Measurements from ENCODE around the gene CARMIL3. TPM values are rescaled to one million over a fixed set of nuclear protein-coding genes. Genes with fewer than 3 reads are reported as not detected.
"Not testable (repeated sequence)": the region's sequence is repeated elsewhere in the genome, so short reads cannot be mapped to it uniquely, and the experiment has no call there.

Gene CARMIL3
- total and polyA plus RNA-seq, 2 donors: 0.33 to 1.5 TPM

- H3K4me3 ChIP-seq (ENCODE audit: low read depth, low read length); DNase-seq (ENCODE audit: extremely low spot score); H3K27ac ChIP-seq (ENCODE audit: low read depth); H3K36me3 ChIP-seq (ENCODE audit: insufficient read depth); H3K4me1 ChIP-seq (ENCODE audit: insufficient read depth): not testable (repeated sequence)
- 92% methylated on average over 2 of the region's 3 CpGs for WGBS
Observed at GRCh38 chr14:24029687-24030086, 22.1 kb upstream of the CARMIL3 start.

GRCh38 chr14:24031331-24031730 lies 20.5 kb upstream of the CARMIL3 start:
- not testable (repeated sequence) for H3K4me3 ChIP-seq (ENCODE audit: low read depth, low read length); DNase-seq (ENCODE audit: extremely low spot score); H3K27ac ChIP-seq (ENCODE audit: low read depth); H3K36me3 ChIP-seq (ENCODE audit: insufficient read depth); H3K4me1 ChIP-seq (ENCODE audit: insufficient read depth)
- WGBS: 90% methylated on average over 2 of the region's 2 CpGs

GRCh38 chr14:24032727-24033418 lies 18.9 kb upstream of the CARMIL3 start:
- DNase-seq (ENCODE audit: extremely low spot score): no peak
- Histone ChIP-seq H3K36me3 (ENCODE audit: insufficient read depth) (no peaks in the 10 kb centered on the region), H3K4me3 (ENCODE audit: low read depth, low read length) (no peak overlapping the region), H3K27ac (ENCODE audit: low read depth) (no peak overlapping the region), H3K4me1 (ENCODE audit: insufficient read depth) (no peaks in the 10 kb centered on the region)
- 68% methylated on average over 2 of the region's 2 CpGs for WGBS

- DNase-seq (ENCODE audit: extremely low spot score); H3K4me1 ChIP-seq (ENCODE audit: insufficient read depth); H3K36me3 ChIP-seq (ENCODE audit: insufficient read depth); H3K4me3 ChIP-seq (ENCODE audit: low read depth, low read length): not testable (repeated sequence)
- peak overlapping the region; percentile 26 for H3K27ac ChIP-seq (ENCODE audit: low read depth)
- WGBS: 54% methylated on average over 3 of the region's 4 CpGs
Observed at GRCh38 chr14:24035769-24036168, 16.0 kb upstream of the CARMIL3 start.

GRCh38 chr14:24036169-24036962 lies 15.4 kb upstream of the CARMIL3 start:
- Histone ChIP-seq H3K36me3 (ENCODE audit: insufficient read depth) (no peaks in the 10 kb centered on the region), H3K4me1 (ENCODE audit: insufficient read depth) (no peaks in the 10 kb centered on the region), H3K4me3 (ENCODE audit: low read depth, low read length) (peak overlapping the region; percentile 40), H3K27ac (ENCODE audit: low read depth) (peak overlapping the region; percentile 88)
- under 1% methylated on average over 48 of the region's 50 CpGs for WGBS
- peak; percentile 25 for DNase-seq (ENCODE audit: extremely low spot score)

GRCh38 chr14:24036963-24037657 lies 14.7 kb upstream of the CARMIL3 start:
- 43% methylated on average over 10 of the region's 10 CpGs for WGBS
- not testable (repeated sequence) for H3K27ac ChIP-seq (ENCODE audit: low read depth); H3K36me3 ChIP-seq (ENCODE audit: insufficient read depth); DNase-seq (ENCODE audit: extremely low spot score); H3K4me1 ChIP-seq (ENCODE audit: insufficient read depth); H3K4me3 ChIP-seq (ENCODE audit: low read depth, low read length)

- Histone ChIP-seq H3K4me3 (ENCODE audit: low read depth, low read length) (no peak overlapping the region), H3K4me1 (ENCODE audit: insufficient read depth) (no peaks in the 10 kb centered on the region), H3K36me3 (ENCODE audit: insufficient read depth) (no peaks in the 10 kb centered on the region), H3K27ac (ENCODE audit: low read depth) (no peak overlapping the region)
- 68% methylated on average over 14 of the region's 14 CpGs for WGBS
- DNase-seq (ENCODE audit: extremely low spot score): no peak
Observed at GRCh38 chr14:24037658-24038037, 14.2 kb upstream of the CARMIL3 start.

GRCh38 chr14:24038686-24039085 lies 13.1 kb upstream of the CARMIL3 start:
- WGBS: 91% methylated on average over 2 of the region's 2 CpGs
- no peak for DNase-seq (ENCODE audit: extremely low spot score)
- no peak overlapping the region for H3K27ac ChIP-seq (ENCODE audit: low read depth)
- no peaks in the 10 kb centered on the region for H3K36me3 ChIP-seq (ENCODE audit: insufficient read depth)
- no peak overlapping the region for H3K4me3 ChIP-seq (ENCODE audit: low read depth, low read length)
- no peaks in the 10 kb centered on the region for H3K4me1 ChIP-seq (ENCODE audit: insufficient read depth)

- 47% methylated on average over 2 of the region's 2 CpGs for WGBS
Observed at GRCh38 chr14:24040692-24041091, 11.1 kb upstream of the CARMIL3 start.

GRCh38 chr14:24042746-24043145 lies 9.1 kb upstream of the CARMIL3 start:
- Histone ChIP-seq H3K4me3 (ENCODE audit: low read depth, low read length) (no peak overlapping the region), H3K4me1 (ENCODE audit: insufficient read depth) (no peaks in the 10 kb centered on the region), H3K27ac (ENCODE audit: low read depth) (no peak overlapping the region), H3K36me3 (ENCODE audit: insufficient read depth) (no peaks in the 10 kb centered on the region)
- WGBS: 44% methylated on average over 5 of the region's 5 CpGs
- no peak for DNase-seq (ENCODE audit: extremely low spot score)

More at GRCh38 chr14:24040692-24041091, 11.1 kb upstream of the CARMIL3 start:
- no peak overlapping the region for H3K27ac ChIP-seq (ENCODE audit: low read depth)
- DNase-seq (ENCODE audit: extremely low spot score): no peak
- H3K4me1 ChIP-seq (ENCODE audit: insufficient read depth): no peaks in the 10 kb centered on the region
- no peak overlapping the region for H3K4me3 ChIP-seq (ENCODE audit: low read depth, low read length)
- H3K36me3 ChIP-seq (ENCODE audit: insufficient read depth): no peaks in the 10 kb centered on the region

- H3K4me3 ChIP-seq (ENCODE audit: low read depth, low read length): not testable (repeated sequence)
- 84% methylated on average over 2 of the region's 2 CpGs for WGBS
Observed at GRCh38 chr14:24049002-24049401, 2.8 kb upstream of the CARMIL3 start.

GRCh38 chr14:24050753-24051152 lies 1.1 kb upstream of the CARMIL3 start:
- not testable (repeated sequence) for H3K4me1 ChIP-seq (ENCODE audit: insufficient read depth); H3K36me3 ChIP-seq (ENCODE audit: insufficient read depth); DNase-seq (ENCODE audit: extremely low spot score); H3K4me3 ChIP-seq (ENCODE audit: low read depth, low read length); H3K27ac ChIP-seq (ENCODE audit: low read depth)
- WGBS: 73% methylated on average over 8 of the region's 8 CpGs

More at GRCh38 chr14:24049002-24049401, 2.8 kb upstream of the CARMIL3 start:
- H3K27ac ChIP-seq (ENCODE audit: low read depth); DNase-seq (ENCODE audit: extremely low spot score); H3K4me1 ChIP-seq (ENCODE audit: insufficient read depth); H3K36me3 ChIP-seq (ENCODE audit: insufficient read depth): not testable (repeated sequence)

- Histone ChIP-seq H3K4me1 (ENCODE audit: insufficient read depth) (no peaks in the 10 kb centered on the region), H3K36me3 (ENCODE audit: insufficient read depth) (no peaks in the 10 kb centered on the region), H3K27ac (ENCODE audit: low read depth) (no peak overlapping the region), H3K4me3 (ENCODE audit: low read depth, low read length) (peak overlapping the region; percentile 73)
- WGBS: 27% methylated on average over 20 of the region's 20 CpGs
- DNase-seq (ENCODE audit: extremely low spot score): no peak
Observed at GRCh38 chr14:24051176-24051788, 527 bp upstream of the CARMIL3 start.

All from urinary bladder (tissue), 4 donors.